COR-L47 (cell line): Measurements from ENCODE around the gene PHF21B.

Experiments
- DNase-seq: peaks from one replicate; lab custom pipeline; 2025; lab: John Stamatoyannopoulos, UW

The PHF21B gene

DNA sequence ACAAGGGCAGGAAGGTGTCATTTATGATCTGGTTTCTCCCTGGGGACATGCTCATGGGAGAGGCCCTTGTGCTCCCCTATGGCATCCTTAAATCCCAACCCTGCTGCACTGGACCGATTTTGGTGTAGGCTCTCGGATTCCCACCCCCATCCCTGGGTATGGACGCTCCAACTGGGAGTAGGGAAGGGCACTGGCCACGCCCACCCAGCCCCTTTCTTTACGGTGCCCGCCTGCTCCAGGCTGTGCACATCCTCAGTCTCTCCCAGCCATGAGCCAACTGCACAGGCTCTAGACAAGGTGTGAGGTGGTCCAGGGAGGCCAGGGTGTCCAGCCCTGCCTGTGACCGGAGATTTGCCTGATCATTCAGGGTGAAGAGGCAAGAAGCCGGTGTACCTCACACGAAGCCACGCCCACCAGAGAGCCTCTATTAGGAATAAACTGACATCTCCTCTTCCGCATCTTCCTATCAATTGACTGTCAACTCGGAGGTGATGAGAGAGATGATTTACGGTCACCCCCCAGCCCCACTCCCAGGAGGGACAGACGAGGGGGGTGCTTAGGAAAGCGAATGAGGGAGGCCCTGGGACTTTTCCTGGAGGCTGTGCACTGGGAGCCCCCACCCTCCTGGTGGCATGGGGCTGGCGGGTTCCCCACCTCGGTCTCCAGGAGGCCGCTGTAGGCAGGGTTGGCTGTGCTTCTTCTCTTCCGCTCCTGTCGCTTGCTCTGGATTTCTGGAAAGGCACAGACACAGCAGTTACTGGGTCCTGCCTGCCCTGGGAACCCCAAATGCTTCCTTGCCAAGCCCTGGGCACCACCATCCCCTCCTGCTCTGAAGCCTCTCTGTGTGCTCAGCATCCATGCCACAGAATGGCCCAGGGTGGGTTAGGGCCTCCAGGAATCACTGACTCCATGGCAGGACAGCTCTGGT, 116.7 kb downstream of the PHF21B start:
- no peak for DNase-seq

DNA sequence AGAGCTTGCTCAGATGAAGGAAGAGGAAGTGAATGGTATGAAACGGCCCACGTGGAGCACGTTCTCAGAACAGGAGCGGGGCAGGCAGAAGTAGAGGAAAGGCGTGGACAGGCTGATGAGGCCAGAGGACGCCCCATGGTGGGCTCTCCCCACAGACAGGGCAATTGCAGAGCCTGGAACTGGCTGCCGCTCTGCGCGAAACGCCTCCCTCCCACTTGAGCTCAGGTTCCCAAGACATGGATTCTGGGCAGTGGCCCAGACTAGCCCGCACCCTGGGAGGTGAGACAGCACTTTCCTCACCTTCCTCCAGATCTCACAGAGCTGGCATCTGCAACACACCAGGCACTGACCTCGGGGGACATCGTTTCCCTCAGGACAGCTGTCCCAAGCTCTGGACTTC, 117.6 kb downstream of the PHF21B start:
- no peak for DNase-seq

DNA sequence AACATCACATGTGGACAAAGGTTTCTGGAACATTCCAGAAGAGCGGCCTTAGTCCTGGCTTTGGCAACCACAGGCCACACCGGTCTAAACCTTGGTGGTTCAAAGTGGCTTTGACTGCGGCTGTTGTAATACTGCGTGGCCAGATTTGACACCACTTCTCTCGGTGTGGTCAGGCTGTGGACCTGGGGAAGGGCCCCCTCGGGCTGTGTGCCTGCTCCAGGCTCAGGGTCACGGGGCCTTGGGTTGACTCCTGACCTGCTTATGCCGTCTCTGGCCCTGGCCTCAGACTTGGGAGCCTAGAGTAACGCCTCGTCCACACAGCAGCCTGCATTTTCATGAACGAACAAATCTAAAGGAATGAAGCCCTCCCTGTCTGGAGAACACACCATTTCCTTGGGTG, 118.0 kb downstream of the PHF21B start:
- no peak for DNase-seq

- DNase-seq = no peak
Measured at GRCh38 chr22:44891293-44891747, 118.5 kb downstream of the PHF21B start.

DNA sequence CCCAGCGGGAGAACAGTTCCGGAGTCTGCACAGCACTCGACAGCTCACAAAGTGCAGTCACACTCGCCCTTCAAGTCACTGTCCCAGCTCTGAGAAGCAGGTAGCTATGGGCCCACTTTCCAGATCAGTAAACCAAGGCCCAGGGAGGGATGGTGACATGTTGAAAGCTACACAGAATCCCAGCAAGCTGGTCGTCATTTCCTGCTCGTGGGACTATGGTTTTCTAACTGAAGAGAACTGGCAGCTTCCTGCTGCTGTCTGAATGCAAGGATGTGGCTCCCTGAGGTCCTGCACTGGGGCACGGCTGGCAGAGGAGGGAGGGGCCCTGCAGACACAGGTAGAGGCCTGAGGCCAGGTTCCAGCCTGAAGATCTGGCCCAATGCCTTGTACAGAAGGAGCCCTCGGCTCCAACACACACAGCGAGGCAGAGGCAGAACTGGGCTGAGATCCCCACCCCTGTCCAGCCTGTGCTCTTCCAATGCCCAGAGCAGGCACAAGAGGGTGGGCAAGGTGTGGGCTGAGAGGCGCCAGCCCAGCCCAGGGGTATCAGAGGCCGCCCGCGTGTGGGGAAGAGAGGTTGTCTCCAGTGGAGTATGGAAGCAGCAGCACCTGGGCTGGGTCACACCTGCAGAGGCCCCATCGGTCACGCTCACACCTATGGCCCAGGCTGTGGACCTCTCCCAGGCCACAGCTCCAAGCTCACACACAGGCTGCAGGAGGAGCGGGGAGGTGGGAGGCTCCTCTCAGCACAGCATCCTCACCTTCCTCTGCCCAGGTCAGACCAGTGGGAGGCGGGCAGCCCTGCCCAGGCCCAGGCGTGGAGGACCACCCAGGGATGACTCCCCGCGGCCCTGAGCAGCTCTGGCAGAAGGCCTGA, 119.2 kb downstream of the PHF21B start:
- no peak for DNase-seq

DNA sequence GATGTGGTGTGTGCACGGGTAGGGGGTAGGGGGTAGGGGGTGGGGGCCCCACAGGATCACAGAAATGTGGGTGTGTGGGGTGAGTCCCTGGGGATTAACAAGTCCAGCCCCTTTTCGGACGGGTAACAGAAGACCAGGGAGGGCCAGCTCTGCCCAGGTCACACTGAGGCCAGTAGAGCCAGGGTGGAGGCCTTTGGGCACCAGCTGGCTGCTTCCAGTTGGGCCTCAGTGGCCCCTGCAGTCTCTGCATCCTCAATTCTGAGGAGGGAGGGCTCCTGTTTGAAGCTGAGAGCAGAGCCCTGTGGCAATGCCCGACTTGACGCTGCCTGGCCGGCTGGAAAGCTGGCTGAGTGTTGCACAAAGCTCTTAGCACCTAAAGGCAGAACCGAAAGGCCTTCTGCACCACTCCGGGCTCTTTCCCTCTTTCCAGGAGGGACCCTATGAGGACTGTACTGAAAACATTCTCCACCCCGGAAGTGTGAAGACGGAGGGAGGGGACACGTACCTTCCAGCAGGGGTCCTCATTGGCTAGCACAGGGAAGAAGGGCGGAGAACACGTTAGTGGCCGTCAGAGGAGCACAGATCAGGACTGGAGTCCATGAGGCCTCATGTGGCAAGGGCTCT, 120.4 kb downstream of the PHF21B start:
- DNase-seq = no peak

DNA sequence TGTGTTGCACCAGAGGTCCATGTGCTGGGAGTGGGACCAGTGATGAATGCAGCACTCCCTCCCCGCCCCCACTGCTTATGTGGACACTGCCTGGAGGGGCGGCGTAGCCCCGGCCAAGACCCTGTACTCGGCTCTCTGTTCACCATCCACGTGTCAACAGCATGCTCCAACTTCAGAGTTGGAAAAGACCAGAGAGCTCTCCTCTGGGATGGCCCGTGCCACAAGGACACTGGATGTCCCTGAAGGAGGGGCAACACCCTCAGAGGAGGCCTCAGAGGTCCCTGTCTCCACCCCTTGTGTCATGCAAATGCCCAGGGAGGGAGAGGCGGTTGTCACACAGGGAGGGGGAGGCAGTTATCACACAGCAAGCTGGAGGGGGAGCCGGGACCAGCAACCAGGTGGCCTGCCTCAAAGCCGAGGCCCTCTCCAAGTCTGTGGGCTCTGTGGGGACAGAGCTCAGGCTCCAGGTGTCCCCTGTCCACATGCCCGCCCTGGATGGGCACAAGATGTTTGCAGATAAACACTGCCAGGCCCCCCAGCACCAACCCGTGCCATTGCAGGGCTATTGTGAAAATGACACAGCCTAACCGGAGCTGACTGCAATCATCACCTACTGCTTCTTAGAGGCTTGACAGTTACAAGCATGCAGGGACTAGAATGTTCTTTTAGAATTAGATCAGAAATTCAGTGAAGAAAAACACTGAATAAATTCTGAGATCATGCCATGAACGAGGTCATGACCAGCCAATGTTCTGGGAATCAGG, 121.1 kb downstream of the PHF21B start:
- no peak for DNase-seq

GRCh38 chr22:44887941-44888366, 121.9 kb downstream of the PHF21B start:
- DNase-seq = no peak

GRCh38 chr22:44885806-44886360, 123.9 kb downstream of the PHF21B start:
- no peak for DNase-seq

DNA sequence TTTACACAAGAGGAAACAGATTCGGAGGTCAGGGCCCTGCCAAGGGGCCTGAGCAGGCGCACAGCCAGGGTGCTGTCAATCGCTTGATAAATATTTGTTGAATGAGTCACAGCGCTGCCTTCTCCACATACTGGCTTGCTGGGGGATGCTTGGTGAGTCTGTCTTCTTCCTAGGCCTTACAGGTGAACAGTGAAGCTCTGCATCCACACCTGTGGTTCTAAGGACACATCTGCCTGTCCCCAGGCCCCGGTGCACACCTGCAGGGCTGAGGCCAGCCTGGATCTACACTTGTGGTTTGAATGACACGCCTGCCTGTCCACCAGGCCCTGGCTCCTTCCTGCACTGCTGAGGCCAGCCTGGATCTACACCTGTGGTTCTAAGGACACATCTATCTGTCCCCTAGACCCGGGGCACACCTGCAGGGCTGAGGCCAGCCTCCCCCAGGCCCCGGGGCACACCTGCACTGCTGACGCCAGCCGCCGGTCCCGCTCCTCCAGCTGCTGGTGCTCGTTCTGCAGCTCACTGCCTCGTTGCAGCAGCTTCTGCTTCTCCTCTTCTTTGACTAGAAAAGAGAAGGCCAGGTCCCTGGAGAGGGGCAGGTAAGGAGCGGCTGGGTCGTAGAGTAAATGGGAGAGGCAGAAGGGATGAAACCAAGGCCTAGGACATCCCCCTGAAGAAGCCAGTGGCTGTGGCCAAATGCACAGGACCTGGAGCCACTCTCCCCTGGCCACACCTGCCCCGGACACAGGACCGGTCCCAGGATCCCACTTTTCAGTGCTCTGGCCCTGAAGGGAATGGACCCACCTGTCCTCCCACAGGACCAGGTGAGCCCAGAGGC, 124.6 kb downstream of the PHF21B start:
- DNase-seq = no peak

- DNase-seq = no peak
Measured at GRCh38 chr22:44884562-44884961, 125.2 kb downstream of the PHF21B start.

DNA sequence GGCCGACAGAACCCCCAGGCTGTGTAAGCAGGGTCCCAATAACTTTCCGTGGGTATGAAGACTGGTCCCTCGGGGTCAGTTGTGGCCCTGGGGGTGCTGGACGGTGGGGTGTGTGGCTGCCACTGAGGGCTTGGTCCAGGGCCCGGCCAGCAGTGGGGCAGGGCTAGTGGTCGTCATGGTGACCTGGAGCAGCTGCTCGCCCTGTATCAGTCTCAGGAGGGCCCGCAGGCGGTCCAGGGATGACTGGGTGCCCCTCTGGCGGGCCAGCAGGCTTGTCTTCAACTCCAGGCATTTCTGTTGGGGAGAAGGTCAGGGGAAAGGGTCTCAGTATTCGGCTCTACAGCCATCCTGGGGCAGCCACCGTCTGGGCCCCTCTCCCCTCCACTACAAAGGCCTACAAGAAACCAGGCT, 126.8 kb downstream of the PHF21B start:
- no peak for DNase-seq

DNA sequence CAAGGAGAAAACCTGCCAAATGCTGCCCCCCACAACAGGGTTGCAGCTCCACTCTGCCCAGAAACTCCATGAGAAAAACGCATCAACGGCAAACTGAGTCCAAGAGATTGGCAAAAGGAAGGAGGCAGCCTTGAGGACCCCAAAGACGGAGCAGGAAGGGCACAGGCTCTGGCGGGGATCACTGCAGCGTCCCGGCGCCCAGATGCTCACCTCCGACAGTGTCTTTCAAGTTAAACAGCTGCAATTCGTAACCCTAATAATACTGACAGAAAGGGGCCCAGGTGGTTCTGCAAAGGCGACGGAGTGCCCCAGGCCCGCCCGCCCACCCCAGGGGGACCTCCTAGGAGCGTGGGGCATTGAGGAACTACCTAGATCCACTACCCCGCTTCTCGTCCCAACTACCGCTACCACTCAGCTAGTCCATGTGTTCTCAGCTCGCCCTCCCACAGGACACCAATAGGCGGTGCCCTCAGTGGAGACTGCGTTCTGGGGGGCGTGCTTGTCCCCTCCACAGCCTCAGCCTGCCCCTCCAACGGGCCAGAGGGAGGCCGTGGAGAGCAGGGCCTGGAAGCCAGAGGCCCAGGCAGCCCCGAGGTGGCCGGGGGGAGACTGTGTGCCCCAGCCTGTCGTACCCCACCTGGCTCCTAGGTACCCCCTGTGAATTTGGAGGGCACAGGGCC, 127.4 kb downstream of the PHF21B start:
- no peak for DNase-seq

DNA sequence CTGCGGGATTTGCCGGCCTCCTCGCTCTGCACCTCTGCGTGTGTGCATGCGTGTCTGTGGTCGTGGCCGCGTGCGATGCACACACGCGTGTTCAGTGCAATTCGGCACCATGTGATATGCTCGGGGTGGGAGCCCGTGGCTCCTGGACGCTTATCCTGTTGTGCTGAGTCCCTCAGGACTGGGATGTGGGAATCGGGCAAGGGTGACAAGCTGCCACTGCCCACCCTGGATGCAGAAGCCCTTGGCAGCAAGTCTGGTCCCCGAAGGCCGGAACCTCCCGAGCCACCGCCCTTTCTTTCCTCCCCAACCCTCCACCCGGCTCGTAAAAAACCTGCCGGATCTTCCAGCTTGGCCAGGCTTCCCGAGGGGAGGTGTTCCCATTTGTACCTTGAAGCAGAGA, 128.2 kb downstream of the PHF21B start:
- no peak for DNase-seq

- no peak for DNase-seq
Measured at GRCh38 chr22:44880610-44881290, 129.1 kb downstream of the PHF21B start.

GRCh38 chr22:44879301-44879680, 130.5 kb downstream of the PHF21B start:
- no peak for DNase-seq

DNA sequence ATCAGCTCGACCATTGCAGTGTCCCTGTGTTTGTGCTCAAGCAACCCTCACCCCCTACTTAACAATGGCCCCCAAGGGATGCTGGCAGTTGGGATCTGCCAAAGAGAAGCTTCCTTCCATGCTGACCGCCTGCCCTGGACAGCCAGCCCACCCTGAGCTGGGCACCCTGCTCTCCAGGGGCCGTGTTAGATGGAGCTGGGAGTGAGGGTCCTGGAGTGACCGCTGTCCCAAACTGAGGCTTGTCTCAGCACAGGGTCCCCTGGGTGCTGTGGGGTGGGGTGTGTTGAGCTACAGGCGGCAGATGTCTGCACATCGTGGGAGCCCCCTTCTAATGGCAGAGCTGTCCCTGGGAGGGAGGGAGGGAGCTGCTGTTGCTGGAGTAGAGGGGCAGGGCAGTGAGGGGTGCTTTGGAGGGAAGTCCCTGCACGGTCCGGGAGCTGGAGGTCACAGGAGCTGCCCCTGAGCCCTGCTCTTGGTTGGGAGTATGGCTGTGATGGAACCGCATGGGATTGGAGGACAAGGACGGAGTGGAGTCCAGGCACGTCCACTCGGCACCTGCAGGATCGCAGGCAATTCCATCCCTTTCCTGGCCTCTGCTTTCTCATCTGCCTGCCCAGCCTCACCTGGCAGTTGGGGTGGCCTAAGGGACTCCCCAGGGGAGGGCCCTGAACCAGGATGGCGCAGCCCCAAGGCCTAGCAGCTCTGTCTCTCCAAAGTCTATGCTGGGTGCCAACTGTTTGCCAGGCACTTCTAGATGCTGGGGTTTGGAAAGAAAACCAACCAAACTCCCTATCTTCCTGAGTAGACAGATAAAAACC, 131.1 kb downstream of the PHF21B start:
- no peak for DNase-seq

DNA sequence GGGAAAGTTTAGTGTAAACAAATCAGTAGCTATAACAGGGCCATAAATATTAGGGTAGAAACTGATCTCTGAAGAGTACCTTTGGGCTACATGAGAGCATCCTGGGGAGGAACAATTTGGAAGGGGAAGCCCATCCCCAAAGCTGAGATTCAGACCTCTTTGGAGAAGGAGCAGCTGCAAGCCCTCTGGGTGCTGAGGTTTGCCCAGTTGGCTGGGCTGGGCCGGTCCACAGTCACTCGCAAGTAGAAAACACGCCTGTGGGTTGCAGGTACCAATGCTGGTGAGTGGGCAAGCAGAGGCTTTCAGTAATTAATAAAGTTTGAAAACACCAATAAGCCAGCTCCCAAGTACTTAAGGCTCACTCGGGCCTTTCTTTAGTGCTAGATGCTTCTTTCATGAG, 132.9 kb downstream of the PHF21B start:
- no peak for DNase-seq
